Measurements from ENCODE around the gene FIBP.

DNA sequence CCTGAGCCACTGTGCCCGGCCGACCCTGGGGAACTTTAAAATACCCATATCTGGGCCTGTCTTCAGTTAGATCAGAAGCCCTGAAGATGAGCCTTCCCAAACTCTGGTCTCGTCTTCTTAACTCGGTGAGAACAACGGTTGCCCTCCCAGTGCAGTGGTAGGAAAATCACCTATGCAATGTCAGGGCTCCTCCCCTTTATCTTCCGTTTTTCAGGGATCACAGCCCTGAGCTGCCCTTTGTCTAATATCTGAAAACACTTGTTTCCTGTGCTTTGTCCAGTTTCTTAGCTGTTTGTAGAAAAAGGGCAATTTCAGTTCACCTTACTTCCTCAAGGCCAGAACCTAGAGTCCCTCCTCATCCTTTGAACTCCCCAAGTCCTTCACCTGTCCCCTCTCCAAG lies 40.4 kb upstream of the FIBP start:
- TF ChIP-seq, protein P1, sequence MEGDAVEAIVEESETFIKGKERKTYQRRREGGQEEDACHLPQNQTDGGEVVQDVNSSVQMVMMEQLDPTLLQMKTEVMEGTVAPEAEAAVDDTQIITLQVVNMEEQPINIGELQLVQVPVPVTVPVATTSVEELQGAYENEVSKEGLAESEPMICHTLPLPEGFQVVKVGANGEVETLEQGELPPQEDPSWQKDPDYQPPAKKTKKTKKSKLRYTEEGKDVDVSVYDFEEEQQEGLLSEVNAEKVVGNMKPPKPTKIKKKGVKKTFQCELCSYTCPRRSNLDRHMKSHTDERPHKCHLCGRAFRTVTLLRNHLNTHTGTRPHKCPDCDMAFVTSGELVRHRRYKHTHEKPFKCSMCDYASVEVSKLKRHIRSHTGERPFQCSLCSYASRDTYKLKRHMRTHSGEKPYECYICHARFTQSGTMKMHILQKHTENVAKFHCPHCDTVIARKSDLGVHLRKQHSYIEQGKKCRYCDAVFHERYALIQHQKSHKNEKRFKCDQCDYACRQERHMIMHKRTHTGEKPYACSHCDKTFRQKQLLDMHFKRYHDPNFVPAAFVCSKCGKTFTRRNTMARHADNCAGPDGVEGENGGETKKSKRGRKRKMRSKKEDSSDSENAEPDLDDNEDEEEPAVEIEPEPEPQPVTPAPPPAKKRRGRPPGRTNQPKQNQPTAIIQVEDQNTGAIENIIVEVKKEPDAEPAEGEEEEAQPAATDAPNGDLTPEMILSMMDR (IDR thresholded peaks at IDR 0.05) = no peak
- TF ChIP-seq POLR2A (IDR thresholded peaks at IDR 0.05) = no peak
